ACC112 (cell line): ENCODE data around the gene SLC35F1.

ENCODE experiments used
- H2AFZ ChIP-seq: fragments of 200-600 bp; sonication (generic); one replicate; pipeline ENCODE4 v1.6.0; 2017; ENCODE audit warnings: antibody characterized with exemption, low read length; ENCODE audit not compliant: unreplicated experiment
- H3K27ac ChIP-seq: fragments of 200-600 bp; sonication (generic); 2 replicates; pipeline ENCODE4 v1.5.1; 2014; ENCODE audit warnings: low read depth, mild to moderate bottlenecking, antibody characterized with exemption, low read length, moderate library complexity
- H3K27me3 ChIP-seq: fragments of 200-600 bp; sonication (generic); 2 replicates; pipeline ENCODE4 v1.6.1; 2014; ENCODE audit warnings: mild to moderate bottlenecking, antibody characterized with exemption, low read length, moderate library complexity, mixed read lengths; ENCODE audit not compliant: insufficient read depth
- H3K36me3 ChIP-seq: fragments of 200-600 bp; sonication (generic); 2 replicates; pipeline ENCODE4 v1.6.1; 2016; ENCODE audit warnings: mild to moderate bottlenecking, antibody characterized with exemption, low read length, moderate library complexity, mixed read lengths; ENCODE audit not compliant: insufficient read depth
- H3K4me1 ChIP-seq: fragments of 200-600 bp; sonication (generic); one replicate; pipeline ENCODE4 v1.6.1; 2016; ENCODE audit warnings: low read length, mixed read lengths; ENCODE audit not compliant: insufficient read depth, unreplicated experiment, control insufficient read depth
- H3K4me3 ChIP-seq: fragments of 200-600 bp; sonication (generic); 2 replicates; pipeline ENCODE4 v1.5.1; 2014; ENCODE audit warnings: mild to moderate bottlenecking, low read depth, low read length
- H3K79me2 ChIP-seq: fragments of 200-600 bp; sonication (generic); one replicate; pipeline ENCODE4 v1.6.0; 2016; ENCODE audit warnings: low read length; ENCODE audit not compliant: control insufficient read depth, unreplicated experiment, insufficient read depth

The SLC35F1 gene

DNA sequence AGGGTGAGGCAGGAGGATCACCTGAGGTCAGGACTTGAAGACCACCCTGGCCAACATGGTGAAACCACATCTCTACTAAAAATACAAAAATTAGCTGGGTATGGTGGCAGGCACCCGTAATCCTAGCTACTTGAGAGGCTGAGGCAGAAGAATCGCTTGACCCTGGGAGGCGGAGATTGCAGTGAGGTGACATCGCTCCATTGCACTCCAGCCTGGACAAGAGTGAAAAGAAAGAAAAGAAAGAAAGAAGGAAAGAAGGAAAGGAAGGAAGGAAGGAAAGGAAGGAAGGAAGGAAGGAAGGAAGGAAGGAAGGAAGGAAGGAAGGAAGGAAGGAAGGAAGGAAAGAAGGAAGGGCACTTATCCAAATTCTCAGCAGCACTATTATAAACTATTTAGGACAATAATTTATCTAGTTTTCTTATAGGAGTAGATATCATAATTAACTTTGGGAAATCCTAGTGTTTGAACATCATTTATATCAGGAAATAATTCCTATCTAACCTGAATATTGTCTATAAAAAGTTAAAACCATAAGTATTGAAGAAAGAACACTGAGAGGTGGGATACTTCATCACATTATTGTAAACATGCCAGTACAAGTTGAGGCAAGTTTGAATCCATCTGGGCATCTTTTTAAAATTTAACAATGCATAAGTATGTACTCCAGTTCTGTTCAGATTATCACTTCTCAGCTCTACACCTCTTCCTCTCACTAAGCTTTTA is 305.5 kb downstream of the SLC35F1 start:
- Histone ChIP-seq H3K27me3 (no peaks in the 10 kb centered on the region), H3K36me3 (no peaks in the 10 kb centered on the region), H3K79me2 (no peaks in the 10 kb centered on the region), H3K4me3 (no peak overlapping the region), H3K27ac (no peak overlapping the region), H3K4me1 (no peaks in the 10 kb centered on the region), H2AFZ (no peak overlapping the region)

DNA sequence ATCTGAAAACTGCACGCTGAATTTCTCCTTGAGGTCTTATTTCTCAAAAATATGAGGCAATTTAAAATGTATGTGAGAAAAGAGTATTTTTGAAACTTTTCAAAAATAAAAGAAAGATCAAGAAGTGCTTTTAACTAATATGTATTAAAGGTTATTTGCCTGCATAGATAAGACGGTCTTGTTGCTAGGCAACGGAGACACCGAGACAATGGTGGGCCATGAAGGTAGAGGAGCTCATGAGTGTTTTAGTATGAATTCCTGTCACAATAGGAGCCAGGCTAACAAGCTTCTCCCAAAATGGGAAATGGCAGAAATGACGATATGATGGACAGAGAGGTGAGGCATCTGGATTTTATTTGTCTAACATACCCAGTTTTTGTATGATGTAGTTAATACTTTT is 308.2 kb downstream of the SLC35F1 start:
- H2AFZ ChIP-seq, result no peak overlapping the region
- H3K36me3 ChIP-seq, result no peaks in the 10 kb centered on the region
- no peaks in the 10 kb centered on the region for H3K4me1 ChIP-seq
- no peak overlapping the region for H3K27ac ChIP-seq
- H3K27me3 ChIP-seq, result no peaks in the 10 kb centered on the region
- no peaks in the 10 kb centered on the region for H3K79me2 ChIP-seq
- H3K4me3 ChIP-seq, result no peak overlapping the region

DNA sequence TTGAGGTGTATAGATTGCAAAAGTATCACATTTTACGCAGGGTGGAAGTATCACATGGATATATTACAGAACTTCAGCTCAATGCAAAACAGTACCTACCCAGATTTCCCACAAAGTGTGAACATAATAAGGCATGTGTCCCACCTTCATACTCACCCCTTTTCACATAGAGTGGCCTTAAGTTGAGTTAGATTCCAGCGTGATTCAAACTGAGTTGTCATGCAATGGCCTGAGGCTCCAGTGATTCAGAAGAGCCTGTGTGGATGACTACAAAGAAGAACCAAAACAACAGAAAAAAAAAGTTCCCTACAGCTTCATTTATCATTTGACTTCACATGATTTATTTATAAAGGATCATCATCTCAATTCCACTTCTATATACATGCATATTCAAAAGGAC is 309.7 kb downstream of the SLC35F1 start:
- Histone ChIP-seq H3K4me1 (no peaks in the 10 kb centered on the region), H2AFZ (no peak overlapping the region), H3K27me3 (no peaks in the 10 kb centered on the region), H3K79me2 (no peaks in the 10 kb centered on the region), H3K27ac (no peak overlapping the region), H3K4me3 (no peak overlapping the region), H3K36me3 (no peaks in the 10 kb centered on the region)

DNA sequence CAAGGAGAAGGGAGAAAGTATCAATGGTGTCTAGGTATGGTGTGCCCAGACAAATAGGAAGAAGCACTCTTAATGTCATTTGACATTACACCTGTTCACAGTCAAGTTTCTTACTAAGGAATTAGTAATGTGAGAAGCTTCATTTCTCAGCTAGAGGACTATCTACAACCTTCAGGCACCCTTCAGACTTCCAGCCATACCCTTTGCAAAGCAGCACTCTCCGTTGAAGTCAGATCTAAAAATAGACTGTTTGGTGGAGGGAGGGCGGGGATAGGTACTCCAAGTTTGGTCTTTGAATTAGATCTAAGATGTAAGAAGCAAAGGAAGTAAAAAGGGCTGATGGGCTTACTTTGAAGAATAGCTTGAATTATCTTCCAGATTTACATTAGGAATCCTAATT is 311.1 kb downstream of the SLC35F1 start:
- Histone ChIP-seq H3K36me3 (no peaks in the 10 kb centered on the region), H3K4me1 (no peaks in the 10 kb centered on the region), H3K27ac (no peak overlapping the region), H2AFZ (no peak overlapping the region), H3K4me3 (no peak overlapping the region), H3K27me3 (no peaks in the 10 kb centered on the region), H3K79me2 (no peaks in the 10 kb centered on the region)

DNA sequence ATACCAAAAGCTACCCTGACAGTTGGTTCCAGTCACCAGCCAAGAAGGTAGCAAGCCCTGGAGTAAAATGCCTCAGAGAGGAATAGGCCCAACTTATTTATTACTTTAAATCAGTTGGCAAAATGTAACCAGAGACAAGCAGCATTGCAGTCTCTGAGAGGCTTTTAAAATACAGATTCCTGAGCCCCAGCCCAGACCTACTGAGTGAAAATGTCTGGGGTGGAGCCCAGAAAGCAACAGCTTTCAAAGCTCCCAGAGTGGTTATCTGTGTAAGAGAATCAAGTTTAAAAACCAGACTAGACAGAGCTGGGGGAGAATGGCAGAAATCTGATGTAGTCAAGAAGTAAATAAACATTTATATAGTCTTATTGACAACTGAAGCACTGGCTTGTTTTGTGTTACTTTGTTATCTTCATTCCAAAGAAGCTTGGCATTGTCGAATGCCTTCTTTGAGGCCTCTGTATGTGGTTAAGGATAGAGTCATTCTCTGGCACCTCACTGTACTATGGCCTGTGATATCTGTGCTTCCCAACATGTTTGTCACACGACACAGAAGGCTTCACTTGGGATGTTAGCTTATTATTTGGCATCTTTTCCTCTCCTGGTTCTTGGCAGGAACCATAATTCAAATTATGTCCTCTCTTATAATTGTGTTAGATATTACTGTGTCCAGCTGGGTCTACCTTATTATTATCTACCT is 313.5 kb downstream of the SLC35F1 start:
- Histone ChIP-seq H3K27me3 (no peaks in the 10 kb centered on the region), H3K36me3 (no peaks in the 10 kb centered on the region), H3K27ac (no peak overlapping the region), H3K4me1 (no peaks in the 10 kb centered on the region), H3K4me3 (no peak overlapping the region), H2AFZ (no peak overlapping the region), H3K79me2 (no peaks in the 10 kb centered on the region)

DNA sequence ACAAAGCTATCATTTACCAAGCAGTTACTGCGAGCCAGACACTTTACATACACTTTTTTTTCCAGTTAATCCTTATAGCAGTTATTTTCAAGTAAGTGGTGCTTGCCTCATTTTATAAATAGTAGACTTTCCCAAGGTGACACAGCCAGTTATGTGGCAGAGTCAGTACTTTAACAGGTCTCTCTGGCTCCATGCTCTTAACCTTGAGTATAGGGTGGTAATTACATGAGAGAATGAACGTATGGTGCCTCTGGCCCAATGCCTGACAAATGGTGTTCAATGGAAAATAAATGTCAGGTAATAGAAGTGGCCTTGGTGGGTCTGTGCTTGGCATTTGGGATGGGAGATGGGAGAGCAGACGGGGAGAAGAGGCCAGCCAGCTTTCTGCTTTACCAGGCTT is 316.3 kb downstream of the SLC35F1 start:
- H3K27ac ChIP-seq, result no peak overlapping the region
- H3K79me2 ChIP-seq, result no peaks in the 10 kb centered on the region
- H2AFZ ChIP-seq, result no peak overlapping the region
- H3K27me3 ChIP-seq, result 0 out of 2 replicates have a peak, but pooled peaks cover 3% of the 10 kb centered on the region
- H3K36me3 ChIP-seq, result no peaks in the 10 kb centered on the region
- no peaks in the 10 kb centered on the region for H3K4me1 ChIP-seq
- H3K4me3 ChIP-seq, result no peak overlapping the region

DNA sequence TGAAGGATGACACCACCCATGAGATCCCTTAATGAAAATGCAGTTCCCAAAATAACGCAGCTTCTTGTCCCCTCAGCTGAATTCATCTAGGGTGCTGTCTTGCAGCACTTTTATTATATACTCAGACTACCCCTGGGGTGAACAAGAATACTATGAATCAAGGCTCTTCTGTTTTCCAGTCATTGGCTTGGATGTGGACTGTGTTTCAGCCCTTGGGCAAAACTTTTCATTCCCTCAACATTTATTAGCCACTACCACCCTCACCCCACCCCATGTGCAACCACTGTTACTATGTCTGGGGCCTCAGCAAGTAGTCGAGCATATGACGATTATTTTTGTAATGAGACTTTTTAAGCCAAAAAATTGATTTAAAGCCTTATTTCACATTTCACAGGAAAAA is 321.8 kb downstream of the SLC35F1 start:
- Histone ChIP-seq H3K27ac (no peak overlapping the region), H3K4me1 (no peaks in the 10 kb centered on the region), H2AFZ (no peak overlapping the region), H3K27me3 (0 out of 2 replicates have a peak, but pooled peaks cover 9% of the 10 kb centered on the region), H3K4me3 (no peak overlapping the region), H3K36me3 (no peaks in the 10 kb centered on the region), H3K79me2 (no peaks in the 10 kb centered on the region)

DNA sequence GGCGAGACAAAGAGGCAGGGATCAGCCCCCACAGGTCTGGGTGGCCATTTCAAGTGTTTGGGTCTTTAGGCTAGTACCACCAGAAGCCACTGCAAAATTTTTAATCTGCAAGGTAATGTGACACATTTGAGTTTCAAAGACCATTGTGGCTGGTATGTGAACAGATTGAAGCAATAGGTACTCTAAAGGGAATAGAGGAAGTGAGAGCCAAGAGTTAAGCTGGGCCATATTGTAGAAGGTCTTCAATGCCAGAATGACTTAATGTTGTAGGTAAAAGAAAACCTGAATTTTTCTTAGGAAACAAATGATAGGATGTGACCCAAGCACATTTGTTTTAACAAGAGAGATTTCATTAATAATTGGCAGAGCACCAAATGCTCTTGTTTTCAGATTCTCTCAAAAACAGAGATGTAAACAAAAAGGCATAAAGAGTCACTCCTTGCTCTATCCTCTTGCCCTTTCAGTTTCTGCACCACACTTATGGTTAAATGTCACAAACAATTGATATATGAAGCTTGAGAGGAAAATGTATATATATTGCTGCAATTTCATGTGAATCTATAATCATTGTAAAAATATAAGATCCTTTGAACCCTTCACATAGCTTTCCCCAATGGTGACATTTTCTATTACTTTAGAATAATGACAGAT is 333.9 kb downstream of the SLC35F1 start:
- Histone ChIP-seq H3K4me1 (no peaks in the 10 kb centered on the region), H3K36me3 (no peaks in the 10 kb centered on the region), H3K79me2 (no peaks in the 10 kb centered on the region), H3K27me3 (peaks cover 40% of the 10 kb centered on the region), H2AFZ (no peak overlapping the region), H3K27ac (no peak overlapping the region), H3K4me3 (no peak overlapping the region)

DNA sequence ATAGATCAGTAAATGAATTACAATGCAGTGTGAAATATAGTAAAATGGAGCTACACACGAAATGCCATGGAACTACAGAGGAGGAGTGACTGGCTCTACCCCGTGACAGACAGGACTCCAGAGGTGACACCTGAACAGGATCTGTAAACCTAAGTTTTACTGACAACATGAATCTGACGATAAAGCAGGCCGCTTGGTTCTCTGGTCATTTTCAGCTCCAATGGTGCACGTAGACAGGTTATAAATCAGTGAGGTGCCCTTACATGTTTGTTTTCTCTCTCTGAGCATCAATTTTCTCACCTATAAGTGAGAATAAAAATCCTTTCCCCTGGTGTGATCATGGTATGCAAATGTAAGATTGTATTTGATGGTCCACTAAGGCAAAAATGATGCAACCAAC is 339.3 kb downstream of the SLC35F1 start:
- no peak overlapping the region for H3K4me3 ChIP-seq
- no peaks in the 10 kb centered on the region for H3K79me2 ChIP-seq
- H2AFZ ChIP-seq, result no peak overlapping the region
- no peaks in the 10 kb centered on the region for H3K4me1 ChIP-seq
- no peak overlapping the region for H3K27ac ChIP-seq
- H3K36me3 ChIP-seq, result no peaks in the 10 kb centered on the region
- H3K27me3 ChIP-seq, result peaks cover 40% of the 10 kb centered on the region

DNA sequence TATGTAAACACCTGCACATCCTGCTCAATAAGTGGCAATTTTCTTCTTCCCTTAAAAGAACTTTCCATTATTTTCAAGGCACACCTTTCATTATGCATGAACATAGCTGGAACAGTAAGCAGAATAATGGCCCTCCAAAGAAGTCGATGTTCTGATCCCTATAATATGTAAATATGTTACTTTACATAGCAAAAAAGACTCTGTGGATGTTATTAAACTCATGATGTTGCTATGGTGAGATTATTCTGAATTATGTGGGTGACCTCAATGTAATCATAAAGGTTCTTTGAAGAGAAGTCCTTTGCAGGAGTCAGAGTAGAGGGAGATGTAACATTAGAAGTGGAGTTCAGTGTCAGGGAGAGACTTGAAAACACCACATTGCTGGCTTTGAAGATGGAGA is 341.1 kb downstream of the SLC35F1 start:
- Histone ChIP-seq H2AFZ (no peak overlapping the region), H3K27ac (no peak overlapping the region), H3K36me3 (no peaks in the 10 kb centered on the region), H3K79me2 (no peaks in the 10 kb centered on the region), H3K27me3 (peaks cover 27% of the 10 kb centered on the region), H3K4me3 (no peak overlapping the region), H3K4me1 (no peaks in the 10 kb centered on the region)

DNA sequence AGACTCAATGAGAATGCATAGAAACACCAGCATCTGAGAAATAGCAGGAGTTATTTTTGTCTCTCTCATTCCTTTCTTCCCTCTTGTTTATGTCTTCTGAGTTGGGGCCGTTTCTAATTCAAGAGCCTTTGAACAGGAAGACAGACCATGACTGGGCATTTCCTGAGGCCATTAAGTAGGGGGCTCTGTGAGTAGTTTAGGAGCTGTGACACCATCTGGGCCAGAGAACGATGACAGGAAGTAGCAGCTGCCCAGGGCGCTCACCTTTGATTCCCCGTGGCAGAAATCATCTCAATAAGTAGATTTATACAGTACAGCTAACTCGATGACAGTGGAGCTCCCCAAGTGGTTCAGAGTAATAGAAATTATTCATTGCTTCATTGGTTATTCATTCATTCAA is 342.6 kb downstream of the SLC35F1 start:
- Histone ChIP-seq H3K4me1 (no peaks in the 10 kb centered on the region), H3K36me3 (no peaks in the 10 kb centered on the region), H2AFZ (no peak overlapping the region), H3K79me2 (no peaks in the 10 kb centered on the region), H3K27ac (no peak overlapping the region), H3K4me3 (no peak overlapping the region), H3K27me3 (peaks cover 14% of the 10 kb centered on the region)
